MM.1S (cell line): ENCODE data around the gene SFMBT2.

ENCODE experiments used
- CTCF ChIP-seq: fragments of 300-600 bp; sonication (generic); IDR thresholded peaks from 2 replicates; pipeline ENCODE4 v1.5.1; 2016; ENCODE audit warnings: antibody characterized with exemption, low read length, mixed read lengths
- EZH2 ChIP-seq: fragments of 300-600 bp; sonication (generic); optimal IDR thresholded peaks from 2 replicates; pipeline ENCODE3; 2017; ENCODE audit warnings: low read depth, mild to moderate bottlenecking, antibody characterized with exemption, low read length, mixed read lengths

- no peak for TF ChIP-seq CTCF
- TF ChIP-seq EZH2, result no peak
Observed at GRCh38 chr10:7401782-7402181, 9.1 kb downstream of the SFMBT2 start.
